ENCODE measurements around the gene CRBN. TPM values are rescaled to one million over a fixed set of nuclear protein-coding genes. Genes with fewer than 3 reads are reported as not detected.

Gene CRBN
- 100 to 1,000 TPM; 111 to 197 (median 143) TPM for total RNA-seq

- DNase-seq (ENCODE audit: low spot score in 2 of 2): peak; percentile 67 to 83
- Histone ChIP-seq H3K27ac (peak within 1 kb of the TSS; percentile 86 to 87), H3K27me3 (no peaks in the 10 kb centered on the region), H3K4me1 (peaks cover 0 to 20% of the 10 kb centered on the region in 2 donors), H3K9me3 (no peaks in the 10 kb centered on the region), H3K36me3 (no peaks in the 10 kb centered on the region), H3K4me3 (peak within 1 kb of the TSS; percentile 94 to 100 (median 99))
- intact Hi-C loops (cut with DNase I; ENCODE audit: low total_unique reads): no loop called here
- TF ChIP-seq POLR2AphosphoS5 (IDR thresholded peaks at IDR 0.05) (peak; percentile 57 to 89 (median 86)), POLR2A (IDR thresholded peaks at IDR 0.05) (peak; percentile 38)
- TF ChIP-seq, protein P1, sequence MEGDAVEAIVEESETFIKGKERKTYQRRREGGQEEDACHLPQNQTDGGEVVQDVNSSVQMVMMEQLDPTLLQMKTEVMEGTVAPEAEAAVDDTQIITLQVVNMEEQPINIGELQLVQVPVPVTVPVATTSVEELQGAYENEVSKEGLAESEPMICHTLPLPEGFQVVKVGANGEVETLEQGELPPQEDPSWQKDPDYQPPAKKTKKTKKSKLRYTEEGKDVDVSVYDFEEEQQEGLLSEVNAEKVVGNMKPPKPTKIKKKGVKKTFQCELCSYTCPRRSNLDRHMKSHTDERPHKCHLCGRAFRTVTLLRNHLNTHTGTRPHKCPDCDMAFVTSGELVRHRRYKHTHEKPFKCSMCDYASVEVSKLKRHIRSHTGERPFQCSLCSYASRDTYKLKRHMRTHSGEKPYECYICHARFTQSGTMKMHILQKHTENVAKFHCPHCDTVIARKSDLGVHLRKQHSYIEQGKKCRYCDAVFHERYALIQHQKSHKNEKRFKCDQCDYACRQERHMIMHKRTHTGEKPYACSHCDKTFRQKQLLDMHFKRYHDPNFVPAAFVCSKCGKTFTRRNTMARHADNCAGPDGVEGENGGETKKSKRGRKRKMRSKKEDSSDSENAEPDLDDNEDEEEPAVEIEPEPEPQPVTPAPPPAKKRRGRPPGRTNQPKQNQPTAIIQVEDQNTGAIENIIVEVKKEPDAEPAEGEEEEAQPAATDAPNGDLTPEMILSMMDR (IDR thresholded peaks at IDR 0.05): peak; percentile 87 to 97 (median 93)
Observed at GRCh38 chr3:3179407-3180094, at the start of gene CRBN. Gene CRBN, minus strand, starts transcription at chr3:3179691. Its CDS starts 4 bp downstream, at chr3:3179687.

- H3K27ac ChIP-seq: no peak overlapping the region
- DNase-seq (ENCODE audit: low spot score in 2 of 2): no peak
- no peaks in the 10 kb centered on the region for H3K27me3 ChIP-seq
- H3K4me1 ChIP-seq: no peaks in the 10 kb centered on the region
- no peak for TF ChIP-seq POLR2AphosphoS5 (IDR thresholded peaks at IDR 0.05)
- TF ChIP-seq POLR2A (IDR thresholded peaks at IDR 0.05): no peak
- TF ChIP-seq, protein P1 (IDR thresholded peaks at IDR 0.05): no peak
- no peaks in the 10 kb centered on the region for H3K9me3 ChIP-seq
- H3K4me3 ChIP-seq: no peak overlapping the region
- intact Hi-C loops (cut with DNase I; ENCODE audit: low total_unique reads): no loop called here
- H3K36me3 ChIP-seq: no peaks in the 10 kb centered on the region
Observed at GRCh38 chr3:3227640-3228039, 48.1 kb upstream of the CRBN start.

- no peak overlapping the region for H3K27ac ChIP-seq
- H3K4me1 ChIP-seq: no peaks in the 10 kb centered on the region
- TF ChIP-seq POLR2A (IDR thresholded peaks at IDR 0.05): no peak
- no peak for TF ChIP-seq POLR2AphosphoS5 (IDR thresholded peaks at IDR 0.05)
- TF ChIP-seq, protein P1 (IDR thresholded peaks at IDR 0.05): no peak
- no peaks in the 10 kb centered on the region for H3K27me3 ChIP-seq
- DNase-seq (ENCODE audit: low spot score in 2 of 2): no peak
- intact Hi-C loops (cut with DNase I; ENCODE audit: low total_unique reads): no loop called here
- no peaks in the 10 kb centered on the region for H3K9me3 ChIP-seq
- no peaks in the 10 kb centered on the region for H3K36me3 ChIP-seq
- H3K4me3 ChIP-seq: no peak overlapping the region
Observed at GRCh38 chr3:3221528-3221927, 42.0 kb upstream of the CRBN start.

- no peaks in the 10 kb centered on the region for H3K4me1 ChIP-seq
- TF ChIP-seq, protein P1 (IDR thresholded peaks at IDR 0.05): no peak
- TF ChIP-seq POLR2AphosphoS5 (IDR thresholded peaks at IDR 0.05) (no peak), POLR2A (IDR thresholded peaks at IDR 0.05) (no peak)
- H3K27ac ChIP-seq: no peak overlapping the region
- H3K4me3 ChIP-seq: no peak overlapping the region
- no peaks in the 10 kb centered on the region for H3K9me3 ChIP-seq
- intact Hi-C loops (cut with DNase I; ENCODE audit: low total_unique reads): no loop called here
- DNase-seq (ENCODE audit: low spot score in 2 of 2): no peak
- no peaks in the 10 kb centered on the region for H3K27me3 ChIP-seq
- H3K36me3 ChIP-seq: no peaks in the 10 kb centered on the region
Observed at GRCh38 chr3:3216401-3216800, 36.9 kb upstream of the CRBN start.

DNA sequence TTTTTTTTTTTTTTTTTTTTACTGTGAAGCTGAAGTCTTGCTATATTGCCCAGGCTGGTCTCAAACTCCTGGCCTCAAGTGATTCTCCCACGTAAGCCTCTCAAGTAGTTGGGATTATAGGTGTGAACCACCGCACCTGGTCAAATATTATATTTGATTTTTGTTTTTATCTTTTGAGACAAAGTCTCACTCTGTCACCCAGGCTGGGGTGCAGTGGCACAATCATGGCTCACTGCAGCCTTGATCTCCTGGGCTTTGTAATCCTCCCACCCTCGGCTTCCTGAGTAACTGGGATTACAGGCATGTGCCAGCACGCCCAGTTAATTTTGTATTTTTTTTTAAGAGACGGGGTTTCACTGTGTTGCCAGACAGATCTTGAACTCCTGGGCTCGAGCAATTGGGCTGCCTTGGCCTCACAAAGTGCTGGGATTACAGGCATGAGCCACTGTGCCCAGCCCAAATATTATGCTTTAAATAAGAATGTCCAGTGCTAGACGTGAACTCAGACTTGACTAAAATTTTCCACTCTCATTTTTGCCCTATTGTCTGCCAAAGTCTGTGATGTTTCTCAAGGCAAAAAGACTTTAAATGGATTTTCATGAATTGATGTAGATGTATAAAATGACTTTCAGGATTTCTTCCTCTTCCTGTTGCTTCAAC, 33.4 kb upstream of the CRBN start:
- Histone ChIP-seq H3K27ac (no peak overlapping the region), H3K36me3 (no peaks in the 10 kb centered on the region), H3K4me1 (no peaks in the 10 kb centered on the region), H3K9me3 (no peaks in the 10 kb centered on the region), H3K27me3 (no peaks in the 10 kb centered on the region), H3K4me3 (no peak overlapping the region)
- DNase-seq (ENCODE audit: low spot score in 2 of 2): no peak
- TF ChIP-seq POLR2A (IDR thresholded peaks at IDR 0.05) (no peak), POLR2AphosphoS5 (IDR thresholded peaks at IDR 0.05) (no peak)
- TF ChIP-seq, protein P1 (IDR thresholded peaks at IDR 0.05): no peak
- intact Hi-C loops (cut with DNase I; ENCODE audit: low total_unique reads): no loop called here

Measured in breast epithelium (tissue), 4 donors.